Measurements from ENCODE around the gene ODF4.

Gene ODF4

GRCh38 chr17:8339540-8339939 lies at the start of gene ODF4:
Gene ODF4 (plus strand): TSS chr17:8339840. CDS start chr17:8340052, 212 bp downstream.
- TF ChIP-seq CTCF (IDR thresholded peaks at IDR 0.05; ENCODE audit: insufficient read depth, missing control alignments), result no peak

GRCh38 chr17:8290043-8290442 lies 49.6 kb upstream of the ODF4 start:
- FAIRE-seq, result no peak
- DNase-seq (ENCODE audit: insufficient read length, low spot score), result no peak

More at GRCh38 chr17:8339540-8339939, at the start of gene ODF4:
- no peak for DNase-seq (ENCODE audit: insufficient read length, low spot score)
- no peak for FAIRE-seq

GRCh38 chr17:8292639-8293395 lies 46.8 kb upstream of the ODF4 start:
- TF ChIP-seq CTCF (IDR thresholded peaks at IDR 0.05; ENCODE audit: insufficient read depth, missing control alignments), result no peak
- no peak for FAIRE-seq

More at GRCh38 chr17:8290043-8290442, 49.6 kb upstream of the ODF4 start:
- TF ChIP-seq CTCF (IDR thresholded peaks at IDR 0.05; ENCODE audit: insufficient read depth, missing control alignments), result no peak

GRCh38 chr17:8294361-8294760 lies 45.3 kb upstream of the ODF4 start:
- no peak for FAIRE-seq
- DNase-seq (ENCODE audit: insufficient read length, low spot score), result no peak
- no peak for TF ChIP-seq CTCF (IDR thresholded peaks at IDR 0.05; ENCODE audit: insufficient read depth, missing control alignments)

More at GRCh38 chr17:8292639-8293395, 46.8 kb upstream of the ODF4 start:
- no peak for DNase-seq (ENCODE audit: insufficient read length, low spot score)

GRCh38 chr17:8294814-8295316 lies 44.8 kb upstream of the ODF4 start:
- no peak for FAIRE-seq
- no peak for TF ChIP-seq CTCF (IDR thresholded peaks at IDR 0.05; ENCODE audit: insufficient read depth, missing control alignments)

GRCh38 chr17:8300226-8300625 lies 39.4 kb upstream of the ODF4 start:
- DNase-seq (ENCODE audit: insufficient read length, low spot score) (no peak), FAIRE-seq (no peak)
- TF ChIP-seq CTCF (IDR thresholded peaks at IDR 0.05; ENCODE audit: insufficient read depth, missing control alignments), result no peak

More at GRCh38 chr17:8294814-8295316, 44.8 kb upstream of the ODF4 start:
- DNase-seq (ENCODE audit: insufficient read length, low spot score), result no peak
